ENCODE measurements around the gene KCNC4. TPM values are rescaled to one million over a fixed set of nuclear protein-coding genes. Genes with fewer than 3 reads are reported as not detected.

Gene KCNC4
- total and polyA plus RNA-seq, 2 experiments from 2014 or later = 8.9 to 12.1 TPM

DNA sequence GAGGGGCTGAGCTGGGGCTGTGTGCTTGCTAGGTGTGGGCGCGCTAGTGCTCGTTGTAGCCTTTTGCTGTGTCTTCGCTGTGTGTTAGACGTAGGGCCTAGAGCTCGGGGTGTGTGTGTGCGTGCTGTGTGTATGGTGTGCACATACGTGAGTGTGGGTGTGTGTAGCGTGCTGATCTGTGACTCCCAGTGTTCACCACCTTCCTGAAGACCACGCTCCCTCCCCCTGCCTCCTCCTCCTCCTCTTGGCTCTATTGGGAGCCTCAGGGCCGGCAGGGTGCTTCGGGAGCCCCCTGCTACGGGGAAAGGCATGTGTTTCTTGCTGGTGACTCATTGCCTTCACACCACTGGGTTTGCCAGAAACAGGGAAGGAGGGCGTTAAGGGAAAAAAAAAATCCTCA is 9.4 kb upstream of the KCNC4 start:
- Histone ChIP-seq H3F3A (ENCODE audit: insufficient read depth) (0 out of 2 replicates have a peak, but pooled peaks cover 8% of the 10 kb centered on the region), H3K9me3 (ENCODE audit: low read depth) (no peaks in the 10 kb centered on the region), H3K9me2 (ENCODE audit: insufficient read depth) (no peaks in the 10 kb centered on the region), H3K27me3 (replicated peaks; ENCODE audit: insufficient read depth) (no peaks in the 10 kb centered on the region), H3K4me2 (ENCODE audit: unreplicated experiment) (no peak overlapping the region), H3K4me1 (ENCODE audit: insufficient read depth) (peaks cover 12% of the 10 kb centered on the region), H3K36me3 (ENCODE audit: low read depth) (no peaks in the 10 kb centered on the region), H3K79me2 (ENCODE audit: insufficient read depth) (no peaks in the 10 kb centered on the region), H4K20me1 (ENCODE audit: insufficient read depth) (no peaks in the 10 kb centered on the region), H2AFZ (no peak overlapping the region), H3K27ac (no peak overlapping the region), H3K4me3 (no peak overlapping the region), H3K9ac (no peak overlapping the region)
- in situ Hi-C loops (cut with MboI) = loop anchor here (5.0 to 10.0 kb wide), 2 partner anchors 112 to 294 kb away; no protein-coding TSS in a partner anchor
- TF ChIP-seq EZH2phosphoT487 (IDR thresholded peaks at IDR 0.05; ENCODE audit: insufficient read depth, low read depth) (no peak), EZH2 (IDR thresholded peaks at IDR 0.05; ENCODE audit: insufficient read depth, poor library complexity, severe bottlenecking) (no peak)
- DNase-seq = peak; percentile 57
- 65 to 68% methylated on average over 14 of the region's 14 CpGs for WGBS, 2 experiments (ENCODE audit: low coverage in 1 of 2, low lambda C conversion rate in 2 of 2, missing lambda C conversion rate in 2 of 2)

- Histone ChIP-seq H3K9me2 (ENCODE audit: insufficient read depth) (no peaks in the 10 kb centered on the region), H3F3A (ENCODE audit: insufficient read depth) (0 out of 2 replicates have a peak, but pooled peaks cover 8% of the 10 kb centered on the region), H3K27me3 (replicated peaks; ENCODE audit: insufficient read depth) (no peaks in the 10 kb centered on the region), H3K36me3 (ENCODE audit: low read depth) (no peaks in the 10 kb centered on the region), H3K9ac (no peak overlapping the region), H2AFZ (no peak overlapping the region), H3K9me3 (ENCODE audit: low read depth) (no peaks in the 10 kb centered on the region), H4K20me1 (ENCODE audit: insufficient read depth) (no peaks in the 10 kb centered on the region), H3K4me3 (no peak overlapping the region), H3K27ac (no peak overlapping the region), H3K4me2 (ENCODE audit: unreplicated experiment) (no peak overlapping the region), H3K4me1 (ENCODE audit: insufficient read depth) (peaks cover 12% of the 10 kb centered on the region), H3K79me2 (ENCODE audit: insufficient read depth) (no peaks in the 10 kb centered on the region)
- TF ChIP-seq EZH2 (IDR thresholded peaks at IDR 0.05; ENCODE audit: insufficient read depth, poor library complexity, severe bottlenecking) = no peak
- TF ChIP-seq EZH2phosphoT487 (IDR thresholded peaks at IDR 0.05; ENCODE audit: insufficient read depth, low read depth) = no peak
- WGBS, 2 experiments (ENCODE audit: low coverage in 1 of 2, low lambda C conversion rate in 2 of 2, missing lambda C conversion rate in 2 of 2) = 63 to 68% methylated on average over 8 to 10 of the region's 10 CpGs
- in situ Hi-C loops (cut with MboI) = loop anchor here (5.0 to 10.0 kb wide), 2 partner anchors 111 to 294 kb away; no protein-coding TSS in a partner anchor
- no peak for DNase-seq
These were observed 8.8 kb upstream of the KCNC4 start for GRCh38 chr1:110201157-110201825.

DNA sequence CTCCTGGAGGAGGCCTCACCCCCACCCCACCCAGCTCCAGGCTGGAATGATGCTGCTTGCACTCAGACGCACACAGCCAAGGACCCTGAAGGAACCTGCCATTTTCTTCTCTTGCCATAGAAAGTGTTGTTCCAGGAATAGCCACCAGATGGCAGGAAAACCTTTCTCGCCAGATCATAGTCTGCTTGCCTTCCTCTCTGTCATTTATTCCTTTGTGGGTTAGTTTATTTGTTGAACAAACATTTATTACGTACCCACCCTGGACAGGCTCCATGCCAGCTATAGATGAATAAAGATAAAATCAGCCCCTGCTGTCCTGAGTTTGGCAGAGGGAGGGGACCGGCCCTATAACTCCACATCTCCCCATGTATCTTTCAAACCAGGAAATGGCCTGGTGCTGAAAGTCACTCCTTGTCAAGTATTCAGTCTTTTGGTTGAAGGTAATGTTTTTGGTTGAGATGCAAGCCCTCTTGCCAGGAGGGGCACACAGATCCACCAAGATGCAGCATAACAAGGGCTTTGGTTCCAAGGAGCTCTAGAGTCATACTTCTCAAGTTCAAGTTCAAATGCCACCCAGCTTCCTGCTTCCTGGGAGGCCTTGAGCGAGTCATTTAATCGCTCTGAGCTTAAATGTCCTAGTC is 7.0 kb upstream of the KCNC4 start:
- no peaks in the 10 kb centered on the region for H3K9me2 ChIP-seq (ENCODE audit: insufficient read depth)
- H3K27ac ChIP-seq = peak overlapping the region; percentile 60
- H3K9ac ChIP-seq = peak overlapping the region; percentile 30; the same call in 1 of the 2 replicates
- H3K79me2 ChIP-seq (ENCODE audit: insufficient read depth) = no peaks in the 10 kb centered on the region
- H3K27me3 ChIP-seq (replicated peaks; ENCODE audit: insufficient read depth) = no peaks in the 10 kb centered on the region
- H3F3A ChIP-seq (ENCODE audit: insufficient read depth) = peaks cover 8% of the 10 kb centered on the region; the same call in 1 of the 2 replicates
- 30 to 37% methylated on average over 6 of the region's 6 CpGs for WGBS, 2 experiments (ENCODE audit: low coverage in 1 of 2, low lambda C conversion rate in 2 of 2, missing lambda C conversion rate in 2 of 2)
- H2AFZ ChIP-seq = peak overlapping the region; percentile 73
- H4K20me1 ChIP-seq (ENCODE audit: insufficient read depth) = no peaks in the 10 kb centered on the region
- peak; percentile 68 for DNase-seq
- peaks cover 12% of the 10 kb centered on the region for H3K4me1 ChIP-seq (ENCODE audit: insufficient read depth)
- in situ Hi-C loops (cut with MboI) = loop anchor here (5.0 to 10.0 kb wide), 2 partner anchors 109 to 292 kb away; no protein-coding TSS in a partner anchor
- peak overlapping the region; percentile 19 for H3K4me2 ChIP-seq (ENCODE audit: unreplicated experiment)
- H3K36me3 ChIP-seq (ENCODE audit: low read depth) = no peaks in the 10 kb centered on the region
- no peak overlapping the region for H3K4me3 ChIP-seq
- no peak for TF ChIP-seq EZH2 (IDR thresholded peaks at IDR 0.05; ENCODE audit: insufficient read depth, poor library complexity, severe bottlenecking)
- TF ChIP-seq EZH2phosphoT487 (IDR thresholded peaks at IDR 0.05; ENCODE audit: insufficient read depth, low read depth) = no peak
- H3K9me3 ChIP-seq (ENCODE audit: low read depth) = no peaks in the 10 kb centered on the region

DNA sequence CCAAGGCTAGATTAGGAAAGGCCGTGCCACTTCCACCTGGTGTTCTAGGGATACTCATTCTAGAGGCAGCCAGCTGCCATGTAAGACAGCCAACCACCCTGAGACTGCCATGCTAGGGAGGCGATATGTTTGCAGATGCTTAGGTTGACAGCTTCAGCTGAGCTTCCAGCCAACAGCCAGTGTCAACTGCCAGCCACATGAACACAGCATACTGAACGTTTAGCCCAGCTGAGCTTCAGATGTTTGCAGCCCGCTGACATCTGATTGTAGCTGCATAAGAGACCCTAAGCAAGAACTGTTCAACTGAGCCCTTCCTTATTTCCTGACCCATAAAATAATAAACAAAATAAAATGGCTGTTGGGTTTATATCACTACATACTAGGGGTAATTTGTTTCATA is 5.0 kb upstream of the KCNC4 start:
- no peak overlapping the region for H3K27ac ChIP-seq
- no peaks in the 10 kb centered on the region for H3K79me2 ChIP-seq (ENCODE audit: insufficient read depth)
- no peak for DNase-seq
- H4K20me1 ChIP-seq (ENCODE audit: insufficient read depth) = no peaks in the 10 kb centered on the region
- H3K9ac ChIP-seq = no peak overlapping the region
- H3K4me1 ChIP-seq (ENCODE audit: insufficient read depth) = peaks cover 12% of the 10 kb centered on the region
- peaks cover 22% of the 10 kb centered on the region for H3F3A ChIP-seq (ENCODE audit: insufficient read depth)
- no peaks in the 10 kb centered on the region for H3K36me3 ChIP-seq (ENCODE audit: low read depth)
- H3K4me3 ChIP-seq = no peak overlapping the region
- no peaks in the 10 kb centered on the region for H3K9me2 ChIP-seq (ENCODE audit: insufficient read depth)
- TF ChIP-seq EZH2phosphoT487 (IDR thresholded peaks at IDR 0.05; ENCODE audit: insufficient read depth, low read depth) = no peak
- TF ChIP-seq EZH2 (IDR thresholded peaks at IDR 0.05; ENCODE audit: insufficient read depth, poor library complexity, severe bottlenecking) = no peak
- 56 to 62% methylated on average over 4 of the region's 4 CpGs for WGBS, 2 experiments (ENCODE audit: low coverage in 1 of 2, low lambda C conversion rate in 2 of 2, missing lambda C conversion rate in 2 of 2)
- H3K9me3 ChIP-seq (ENCODE audit: low read depth) = no peaks in the 10 kb centered on the region
- no peak overlapping the region for H2AFZ ChIP-seq
- in situ Hi-C loops (cut with MboI) = loop anchor here (10.0 kb wide), 1 partner anchor 290 kb away; no protein-coding TSS in a partner anchor
- H3K27me3 ChIP-seq (replicated peaks; ENCODE audit: insufficient read depth) = no peaks in the 10 kb centered on the region
- no peak overlapping the region for H3K4me2 ChIP-seq (ENCODE audit: unreplicated experiment)
